ENCODE results near the gene BMPR1A.

DNA sequence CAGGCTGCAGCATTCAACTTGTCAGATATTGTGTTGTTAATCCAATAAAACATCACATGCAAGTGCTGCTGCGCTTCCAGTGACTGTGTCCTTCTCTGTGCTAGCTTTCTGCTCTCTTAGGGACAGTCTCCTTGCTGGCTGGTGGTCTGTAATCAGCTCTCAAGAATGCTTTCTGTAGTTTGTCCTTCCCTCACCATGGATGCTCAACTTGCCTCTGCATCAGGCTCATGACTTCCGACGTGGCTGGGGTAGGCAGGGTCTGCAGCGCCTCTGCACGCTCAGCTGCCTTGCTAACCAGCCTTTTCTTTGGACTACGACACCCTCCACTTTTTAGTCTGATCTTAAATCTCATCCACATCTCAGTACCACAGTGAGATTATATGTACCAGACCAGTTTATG, 142.7 kb downstream of the BMPR1A start:
- TF ChIP-seq EZH2 (IDR thresholded peaks at IDR 0.05; ENCODE audit: low read depth), result no peak
- TF ChIP-seq, protein P1, sequence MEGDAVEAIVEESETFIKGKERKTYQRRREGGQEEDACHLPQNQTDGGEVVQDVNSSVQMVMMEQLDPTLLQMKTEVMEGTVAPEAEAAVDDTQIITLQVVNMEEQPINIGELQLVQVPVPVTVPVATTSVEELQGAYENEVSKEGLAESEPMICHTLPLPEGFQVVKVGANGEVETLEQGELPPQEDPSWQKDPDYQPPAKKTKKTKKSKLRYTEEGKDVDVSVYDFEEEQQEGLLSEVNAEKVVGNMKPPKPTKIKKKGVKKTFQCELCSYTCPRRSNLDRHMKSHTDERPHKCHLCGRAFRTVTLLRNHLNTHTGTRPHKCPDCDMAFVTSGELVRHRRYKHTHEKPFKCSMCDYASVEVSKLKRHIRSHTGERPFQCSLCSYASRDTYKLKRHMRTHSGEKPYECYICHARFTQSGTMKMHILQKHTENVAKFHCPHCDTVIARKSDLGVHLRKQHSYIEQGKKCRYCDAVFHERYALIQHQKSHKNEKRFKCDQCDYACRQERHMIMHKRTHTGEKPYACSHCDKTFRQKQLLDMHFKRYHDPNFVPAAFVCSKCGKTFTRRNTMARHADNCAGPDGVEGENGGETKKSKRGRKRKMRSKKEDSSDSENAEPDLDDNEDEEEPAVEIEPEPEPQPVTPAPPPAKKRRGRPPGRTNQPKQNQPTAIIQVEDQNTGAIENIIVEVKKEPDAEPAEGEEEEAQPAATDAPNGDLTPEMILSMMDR (conservative IDR thresholded peaks at IDR 0.05), result no peak

All from PC-9 (cell line).